SK-N-SH (cell line): ENCODE measurements around the gene MIEN1. TPM values are rescaled to one million over a fixed set of nuclear protein-coding genes. Genes with fewer than 3 reads are reported as not detected.
"Not testable (repeated sequence)": the region's sequence is repeated elsewhere in the genome, so short reads cannot be mapped to it uniquely, and the experiment has no call there.

Experiments used
- CTCF ChIA-PET: fragments of 300-600, 350-600 bp; formaldehyde crosslinking; extraction: SDS; loops from one replicate; lab custom pipeline; 2021; lab: Yijun Ruan, JAX
- POLR2A ChIA-PET: fragments of 350-600 bp; sonication (Branson Sonifier 250); formaldehyde crosslinking; extraction: SDS; loops from one replicate; lab custom pipeline; 2020; ENCODE audit warnings: antibody characterized with exemption, inconsistent platforms; lab: Yijun Ruan, JAX
- DNase-seq: peaks from one replicate; pipeline ENCODE4 v3.0.0; 2012
- H2AFZ ChIP-seq: fragments of 200-600 bp; sonication (generic); 2 replicates; pipeline ENCODE4 v1.8.1; 2016; ENCODE audit warnings: antibody characterized with exemption, mild to moderate bottlenecking, low read depth
- H3F3A ChIP-seq: fragments of 200-600 bp; sonication (generic); replicated peaks from 2 replicates; pipeline ENCODE3; 2016; ENCODE audit warnings: antibody characterized with exemption, mild to moderate bottlenecking; ENCODE audit not compliant: insufficient read depth
- H3K27ac ChIP-seq, 2 experiments: fragments of 200-500 bp in 1 of 2; fragments of 200-600 bp in 1 of 2; sonication (Bioruptor generic) in 1 of 2; sonication (generic), shearing (Covaris generic) in 1 of 2; 2 replicates each; pipeline versions ENCODE4 v1.5.1 to v1.6.1; 2014 to 2016; ENCODE audit warnings: low read depth in 2 of 2, inconsistent platforms in 1 of 2, low read length in 1 of 2, mild to moderate bottlenecking in 1 of 2, mixed read lengths in 1 of 2
- H3K27me3 ChIP-seq: fragments of 200-600 bp; sonication (generic), shearing (Covaris generic); 2 replicates; pipeline ENCODE4 v1.6.1; 2016; ENCODE audit warnings: mixed run types; ENCODE audit not compliant: insufficient read depth
- H3K36me3 ChIP-seq, 2 experiments: fragments of 200-500 bp in 1 of 2; fragments of 200-600 bp in 1 of 2; sonication (Bioruptor generic) in 1 of 2; sonication (generic) in 1 of 2; replicated peaks in 1 of 2; 2 replicates each; pipeline versions ENCODE3 to v1.5.1; 2014 to 2016; ENCODE audit warnings: low read length in 1 of 2, mild to moderate bottlenecking in 1 of 2; ENCODE audit not compliant: insufficient read depth in 2 of 2, control insufficient read depth in 1 of 2
- H3K4me1 ChIP-seq, 2 experiments: fragments of 200-500 bp in 1 of 2; fragments of 200-600 bp in 1 of 2; sonication (Bioruptor generic) in 1 of 2; sonication (generic), shearing (Covaris generic) in 1 of 2; 2 replicates each; pipeline versions ENCODE4 v1.5.1 to v1.6.1; 2014 to 2016; ENCODE audit warnings: low read depth in 1 of 2, low read length in 1 of 2, mixed run types in 1 of 2; ENCODE audit not compliant: insufficient read depth in 2 of 2, control insufficient read depth in 1 of 2
- H3K4me2 ChIP-seq: fragments of 200-600 bp; sonication (generic), shearing (Covaris generic); 2 replicates; pipeline ENCODE4 v1.6.1; 2017; ENCODE audit warnings: mixed run types
- H3K4me3 ChIP-seq, 2 experiments: fragments of 200-500 bp in 1 of 2; fragments of 200-600 bp in 1 of 2; sonication (Bioruptor generic) in 1 of 2; sonication (generic), shearing (Covaris generic) in 1 of 2; 2 replicates each; pipeline versions ENCODE4 v1.5.1 to v1.8.1; 2014 to 2016; ENCODE audit warnings: low read depth in 2 of 2, inconsistent platforms in 1 of 2, low read length in 1 of 2, mild to moderate bottlenecking in 1 of 2, mixed read lengths in 1 of 2, moderate library complexity in 1 of 2
- H3K79me2 ChIP-seq: fragments of 200-600 bp; sonication (generic); 2 replicates; pipeline ENCODE4 v1.8.1; 2017; ENCODE audit warnings: mild to moderate bottlenecking; ENCODE audit not compliant: insufficient read depth
- H3K9ac ChIP-seq: fragments of 200-600 bp; sonication (generic); 2 replicates; pipeline ENCODE4 v1.6.1; 2017; ENCODE audit warnings: mixed run types
- H3K9me2 ChIP-seq: fragments of 200-600 bp; sonication (generic); 2 replicates; pipeline ENCODE4 v1.6.1; 2017; ENCODE audit warnings: mixed run types
- H3K9me3 ChIP-seq: fragments of 200-600 bp; sonication (generic); 2 replicates; pipeline ENCODE4 v1.6.1; 2017; ENCODE audit warnings: mixed run types, mild to moderate bottlenecking, moderate library complexity
- H4K20me1 ChIP-seq: fragments of 200-600 bp; sonication (generic); 2 replicates; pipeline ENCODE4 v1.6.1; 2017; ENCODE audit warnings: mild to moderate bottlenecking, mixed run types; ENCODE audit not compliant: insufficient read depth
- ELF1 ChIP-seq: IDR thresholded peaks from 2 replicates; pipeline ENCODE4 v1.4.0; 2012
- EP300 ChIP-seq, 2 experiments: IDR thresholded peaks; 2 replicates each; pipeline versions ENCODE4 v1.4.0 to v1.6.1; 2012; ENCODE audit warnings: borderline replicate concordance in 1 of 2, low read depth in 1 of 2, low read length in 1 of 2
- FOSL2 ChIP-seq: IDR thresholded peaks from 2 replicates; pipeline ENCODE4 v1.4.0; 2012; ENCODE audit warnings: low read depth, mild to moderate bottlenecking, moderate library complexity, borderline replicate concordance
- FOXM1 ChIP-seq: IDR thresholded peaks from 2 replicates; pipeline ENCODE4 v1.4.0; 2012; ENCODE audit warnings: low read depth, mild to moderate bottlenecking
- GABPA ChIP-seq: IDR thresholded peaks from 2 replicates; pipeline ENCODE4 v1.4.0; 2012; ENCODE audit warnings: low read depth, mild to moderate bottlenecking
- MAX ChIP-seq: IDR thresholded peaks from 2 replicates; pipeline ENCODE4 v1.4.0; 2012; ENCODE audit warnings: low read depth
- MEF2A ChIP-seq: IDR thresholded peaks from 2 replicates; pipeline ENCODE4 v1.4.0; 2012; ENCODE audit warnings: low read depth, borderline replicate concordance
- MXI1 ChIP-seq: IDR thresholded peaks from 2 replicates; pipeline ENCODE4 v1.6.1; 2012; ENCODE audit warnings: mild to moderate bottlenecking, low read depth, low read length, improper control_type of control experiment
- RAD21 ChIP-seq: IDR thresholded peaks from 2 replicates; pipeline ENCODE4 v1.6.1; 2012; ENCODE audit warnings: mild to moderate bottlenecking, low read length
- RCOR1 ChIP-seq: fragments of 150-350 bp; IDR thresholded peaks from 2 replicates; pipeline ENCODE4 v1.6.1; 2017; ENCODE audit warnings: antibody characterized with exemption, low read length
- RFX5 ChIP-seq: IDR thresholded peaks from 2 replicates; pipeline ENCODE4 v1.6.1; 2012; ENCODE audit warnings: mild to moderate bottlenecking, improper control_type of control experiment, low read length
- SIN3A ChIP-seq: IDR thresholded peaks from 2 replicates; pipeline ENCODE4 v1.6.1; 2012; ENCODE audit warnings: low read depth, mild to moderate bottlenecking, low read length, moderate library complexity, borderline replicate concordance
- TAF1 ChIP-seq: IDR thresholded peaks from 2 replicates; pipeline ENCODE4 v1.6.1; 2012; ENCODE audit warnings: low read depth, mild to moderate bottlenecking, low read length, moderate library complexity, borderline replicate concordance
- TCF12 ChIP-seq: IDR thresholded peaks from 2 replicates; pipeline ENCODE4 v1.4.0; 2012
- YY1 ChIP-seq: IDR thresholded peaks from 2 replicates; pipeline ENCODE4 v1.4.0; 2012; ENCODE audit warnings: low read depth, mild to moderate bottlenecking
- WGBS: methylation state at CpG from one replicate; pipeline ENCODE4 v1.1.6; 2017; ENCODE audit warnings: low lambda C conversion rate; 5-methylcytosine and 5-hydroxymethylcytosine counted together
- polyA plus RNA-seq, 3 experiments: library from polyadenylated mRNA; depleted of rRNA; stranded (reverse); fragments of >200 nt; gene quantifications; 2 replicates each; pipeline ENCODE4 v1.2.3, GENCODE V29; 2012
- TF ChIP-seq, protein P1 (sequence below): IDR thresholded peaks from 2 replicates; pipeline ENCODE4 v1.6.1; 2012; ENCODE audit warnings: mild to moderate bottlenecking, low read depth, low read length, moderate library complexity
- TF ChIP-seq, protein P2 (sequence below): fragments of 150-350 bp; IDR thresholded peaks from 2 replicates; pipeline ENCODE4 v1.6.1; 2016; ENCODE audit warnings: mild to moderate bottlenecking, low read depth, low read length
- TF ChIP-seq, protein P3 (sequence below): fragments of 200-600 bp; sonication (generic); IDR thresholded peaks from 2 replicates; pipeline ENCODE4 v1.6.1; 2017; ENCODE audit warnings: antibody characterized with exemption, mild to moderate bottlenecking, moderate library complexity

MIEN1 gene
- polyA plus RNA-seq, 1 of the 3 experiments (the other 2 are of a cell fraction): 100 TPM

DNA sequence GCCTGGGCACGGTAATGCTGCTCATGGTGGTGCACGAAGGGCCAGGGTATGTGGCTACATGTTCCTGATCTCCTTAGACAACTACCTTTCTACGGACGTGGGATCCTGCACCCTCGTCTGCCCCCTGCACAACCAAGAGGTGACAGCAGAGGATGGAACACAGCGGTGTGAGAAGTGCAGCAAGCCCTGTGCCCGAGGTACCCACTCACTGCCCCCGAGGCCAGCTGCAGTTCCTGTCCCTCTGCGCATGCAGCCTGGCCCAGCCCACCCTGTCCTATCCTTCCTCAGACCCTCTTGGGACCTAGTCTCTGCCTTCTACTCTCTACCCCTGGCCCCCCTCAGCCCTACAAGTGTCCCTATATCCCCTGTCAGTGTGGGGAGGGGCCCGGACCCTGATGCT, 18.5 kb downstream of the MIEN1 start:
- no peak overlapping the region for H3K4me3 ChIP-seq
- no peak for DNase-seq
- ChIA-PET CTCF (no interaction called here), POLR2A (interaction anchor here (1.6 kb wide), 1 partner anchor 18 kb away, joined by 3 read pairs; no protein-coding TSS in a partner anchor)
- no peaks in the 10 kb centered on the region for H3K9me2 ChIP-seq
- H3F3A ChIP-seq: no peaks in the 10 kb centered on the region
- H3K27me3 ChIP-seq: no peaks in the 10 kb centered on the region; the same call in 1 of the 2 replicates
- no peak overlapping the region for H3K27ac ChIP-seq
- H3K9me3 ChIP-seq: no peaks in the 10 kb centered on the region
- no peaks in the 10 kb centered on the region for H3K79me2 ChIP-seq
- H4K20me1 ChIP-seq: no peaks in the 10 kb centered on the region
- no peak overlapping the region for H2AFZ ChIP-seq
- TF ChIP-seq MAX (no peak), GABPA (no peak), RAD21 (no peak), FOSL2 (no peak), YY1 (no peak), MXI1 (no peak), TCF12 (no peak), FOXM1 (no peak), TAF1 (no peak), SIN3A (no peak), RFX5 (no peak), ELF1 (no peak), RCOR1 (no peak), MEF2A (no peak), EP300 (IDR thresholded peaks at IDR 0.05; ENCODE audit: borderline replicate concordance in 1 of 2, low read depth in 1 of 2, low read length in 1 of 2) (no peak)
- TF ChIP-seq, protein P1, sequence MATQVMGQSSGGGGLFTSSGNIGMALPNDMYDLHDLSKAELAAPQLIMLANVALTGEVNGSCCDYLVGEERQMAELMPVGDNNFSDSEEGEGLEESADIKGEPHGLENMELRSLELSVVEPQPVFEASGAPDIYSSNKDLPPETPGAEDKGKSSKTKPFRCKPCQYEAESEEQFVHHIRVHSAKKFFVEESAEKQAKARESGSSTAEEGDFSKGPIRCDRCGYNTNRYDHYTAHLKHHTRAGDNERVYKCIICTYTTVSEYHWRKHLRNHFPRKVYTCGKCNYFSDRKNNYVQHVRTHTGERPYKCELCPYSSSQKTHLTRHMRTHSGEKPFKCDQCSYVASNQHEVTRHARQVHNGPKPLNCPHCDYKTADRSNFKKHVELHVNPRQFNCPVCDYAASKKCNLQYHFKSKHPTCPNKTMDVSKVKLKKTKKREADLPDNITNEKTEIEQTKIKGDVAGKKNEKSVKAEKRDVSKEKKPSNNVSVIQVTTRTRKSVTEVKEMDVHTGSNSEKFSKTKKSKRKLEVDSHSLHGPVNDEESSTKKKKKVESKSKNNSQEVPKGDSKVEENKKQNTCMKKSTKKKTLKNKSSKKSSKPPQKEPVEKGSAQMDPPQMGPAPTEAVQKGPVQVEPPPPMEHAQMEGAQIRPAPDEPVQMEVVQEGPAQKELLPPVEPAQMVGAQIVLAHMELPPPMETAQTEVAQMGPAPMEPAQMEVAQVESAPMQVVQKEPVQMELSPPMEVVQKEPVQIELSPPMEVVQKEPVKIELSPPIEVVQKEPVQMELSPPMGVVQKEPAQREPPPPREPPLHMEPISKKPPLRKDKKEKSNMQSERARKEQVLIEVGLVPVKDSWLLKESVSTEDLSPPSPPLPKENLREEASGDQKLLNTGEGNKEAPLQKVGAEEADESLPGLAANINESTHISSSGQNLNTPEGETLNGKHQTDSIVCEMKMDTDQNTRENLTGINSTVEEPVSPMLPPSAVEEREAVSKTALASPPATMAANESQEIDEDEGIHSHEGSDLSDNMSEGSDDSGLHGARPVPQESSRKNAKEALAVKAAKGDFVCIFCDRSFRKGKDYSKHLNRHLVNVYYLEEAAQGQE: no peak
- TF ChIP-seq, protein P2, sequence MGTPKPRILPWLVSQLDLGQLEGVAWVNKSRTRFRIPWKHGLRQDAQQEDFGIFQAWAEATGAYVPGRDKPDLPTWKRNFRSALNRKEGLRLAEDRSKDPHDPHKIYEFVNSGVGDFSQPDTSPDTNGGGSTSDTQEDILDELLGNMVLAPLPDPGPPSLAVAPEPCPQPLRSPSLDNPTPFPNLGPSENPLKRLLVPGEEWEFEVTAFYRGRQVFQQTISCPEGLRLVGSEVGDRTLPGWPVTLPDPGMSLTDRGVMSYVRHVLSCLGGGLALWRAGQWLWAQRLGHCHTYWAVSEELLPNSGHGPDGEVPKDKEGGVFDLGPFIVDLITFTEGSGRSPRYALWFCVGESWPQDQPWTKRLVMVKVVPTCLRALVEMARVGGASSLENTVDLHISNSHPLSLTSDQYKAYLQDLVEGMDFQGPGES: no peak
- TF ChIP-seq, protein P3, sequence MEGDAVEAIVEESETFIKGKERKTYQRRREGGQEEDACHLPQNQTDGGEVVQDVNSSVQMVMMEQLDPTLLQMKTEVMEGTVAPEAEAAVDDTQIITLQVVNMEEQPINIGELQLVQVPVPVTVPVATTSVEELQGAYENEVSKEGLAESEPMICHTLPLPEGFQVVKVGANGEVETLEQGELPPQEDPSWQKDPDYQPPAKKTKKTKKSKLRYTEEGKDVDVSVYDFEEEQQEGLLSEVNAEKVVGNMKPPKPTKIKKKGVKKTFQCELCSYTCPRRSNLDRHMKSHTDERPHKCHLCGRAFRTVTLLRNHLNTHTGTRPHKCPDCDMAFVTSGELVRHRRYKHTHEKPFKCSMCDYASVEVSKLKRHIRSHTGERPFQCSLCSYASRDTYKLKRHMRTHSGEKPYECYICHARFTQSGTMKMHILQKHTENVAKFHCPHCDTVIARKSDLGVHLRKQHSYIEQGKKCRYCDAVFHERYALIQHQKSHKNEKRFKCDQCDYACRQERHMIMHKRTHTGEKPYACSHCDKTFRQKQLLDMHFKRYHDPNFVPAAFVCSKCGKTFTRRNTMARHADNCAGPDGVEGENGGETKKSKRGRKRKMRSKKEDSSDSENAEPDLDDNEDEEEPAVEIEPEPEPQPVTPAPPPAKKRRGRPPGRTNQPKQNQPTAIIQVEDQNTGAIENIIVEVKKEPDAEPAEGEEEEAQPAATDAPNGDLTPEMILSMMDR: no peak
- H3K9ac ChIP-seq: no peak overlapping the region
- WGBS: 79% methylated on average over 10 of the region's 10 CpGs
- H3K4me1 ChIP-seq: no peaks in the 10 kb centered on the region
- H3K36me3 ChIP-seq: no peaks in the 10 kb centered on the region
- no peak overlapping the region for H3K4me2 ChIP-seq

DNA sequence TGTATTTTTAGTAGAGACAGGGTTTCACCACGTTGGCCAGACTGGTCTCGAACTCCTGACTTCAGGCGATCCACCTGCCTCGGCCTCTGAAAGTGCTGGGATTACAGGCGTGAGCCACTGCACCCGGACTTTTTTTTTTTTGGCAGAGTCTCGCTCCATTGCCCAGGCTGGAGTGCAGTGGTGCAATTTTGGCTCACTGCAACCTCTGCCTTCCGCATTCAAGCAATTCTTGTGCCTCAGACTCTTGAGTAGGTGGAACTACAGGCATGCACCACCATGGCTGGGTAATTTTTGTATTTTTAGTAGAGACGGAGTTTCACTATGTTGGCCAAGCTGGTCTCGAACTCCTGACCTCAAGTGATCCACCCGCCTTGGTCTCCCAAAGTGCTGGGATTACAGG, 19.3 kb downstream of the MIEN1 start:
- not testable (repeated sequence) for H3K79me2 ChIP-seq, H3K27me3 ChIP-seq, H3K36me3 ChIP-seq, H3K9me3 ChIP-seq, DNase-seq, H3F3A ChIP-seq, H3K4me1 ChIP-seq, H3K27ac ChIP-seq, H4K20me1 ChIP-seq, H3K9ac ChIP-seq, H3K9me2 ChIP-seq, H3K4me2 ChIP-seq, H2AFZ ChIP-seq, H3K4me3 ChIP-seq
- CTCF ChIA-PET: interaction anchor here (1.0 to 1.6 kb wide), 3 partner anchors 7 to 42 kb away, joined by 3 to 7 read pairs (median 4); partner anchors contain the start of genes MIEN1 and PNMT
- POLR2A ChIA-PET: interaction anchor here (1.6 kb wide), 1 partner anchor 18 kb away, joined by 3 read pairs; no protein-coding TSS in a partner anchor
- 63% methylated on average over 11 of the region's 11 CpGs for WGBS
